NB4 (cell line): ENCODE data around the gene NPEPL1.
"Not testable (repeated sequence)": the region's sequence is repeated elsewhere in the genome, so short reads cannot be mapped to it uniquely, and the experiment has no call there.

Experiments used
- CTCF ChIP-seq: IDR thresholded peaks from one replicate; pipeline ENCODE4 v1.5.1; 2012; ENCODE audit warnings: low read depth, low read length
- MYC ChIP-seq: IDR thresholded peaks from 2 replicates; pipeline ENCODE4 v1.6.1; 2011; ENCODE audit warnings: low read depth, low read length

- TF ChIP-seq CTCF, MYC: not testable (repeated sequence)
Measured at GRCh38 chr20:58648502-58648825, 44.1 kb upstream of the NPEPL1 start.
